ENCODE results near the gene EPB41L1. TPM values are rescaled to one million over a fixed set of nuclear protein-coding genes. Genes with fewer than 3 reads are reported as not detected.

The EPB41L1 gene
- total RNA-seq, 1 experiment from 2014 or later: 38.7 TPM

DNA sequence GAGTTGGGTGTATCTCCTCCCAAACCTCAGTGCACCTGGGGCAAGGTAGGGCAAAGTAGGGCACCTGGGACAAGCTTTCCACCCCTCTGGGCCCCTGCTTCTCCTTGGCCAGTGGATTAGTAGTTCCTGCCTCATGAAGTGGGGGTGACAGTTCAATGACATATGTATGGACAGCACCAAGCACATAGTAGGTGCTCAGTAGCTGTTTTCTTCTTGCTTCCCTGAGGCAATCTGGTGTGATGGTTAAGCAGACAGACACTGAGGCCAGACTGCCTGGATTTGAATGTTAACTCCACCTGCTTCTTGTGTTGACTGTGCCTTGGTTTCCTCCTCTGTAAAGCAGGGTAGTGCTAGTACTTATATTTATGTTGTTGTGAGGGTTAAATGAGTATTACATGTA is 25.8 kb downstream of the EPB41L1 start:
- no peak for ATAC-seq
- CTCF ChIA-PET: interaction anchor here (0.6 to 1.5 kb wide), 5 partner anchors 19 to 187 kb away, joined by 3 to 7 read pairs (median 3); no protein-coding TSS in a partner anchor
- H3K36me3 Mint-ChIP-seq: no peaks in the 10 kb centered on the region
- POLR2A ChIA-PET: no interaction called here
- H3K27me3 Mint-ChIP-seq (ENCODE audit: low read depth): no peaks in the 10 kb centered on the region
- no peak for DNase-seq (ENCODE audit: low spot score)
- H3K9me3 Mint-ChIP-seq: no peaks in the 10 kb centered on the region
- no peak for TF ChIP-seq TP53 (CRISPR knock-in tag; IDR thresholded peaks at IDR 0.05)
- TF ChIP-seq, protein P1, sequence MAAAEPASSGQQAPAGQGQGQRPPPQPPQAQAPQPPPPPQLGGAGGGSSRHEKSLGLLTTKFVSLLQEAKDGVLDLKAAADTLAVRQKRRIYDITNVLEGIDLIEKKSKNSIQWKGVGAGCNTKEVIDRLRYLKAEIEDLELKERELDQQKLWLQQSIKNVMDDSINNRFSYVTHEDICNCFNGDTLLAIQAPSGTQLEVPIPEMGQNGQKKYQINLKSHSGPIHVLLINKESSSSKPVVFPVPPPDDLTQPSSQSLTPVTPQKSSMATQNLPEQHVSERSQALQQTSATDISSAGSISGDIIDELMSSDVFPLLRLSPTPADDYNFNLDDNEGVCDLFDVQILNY (CRISPR knock-in tag; IDR thresholded peaks at IDR 0.05): no peak
- TF ChIP-seq PRRX2 (CRISPR knock-in tag; IDR thresholded peaks at IDR 0.05): no peak
- no peak for TF ChIP-seq KAT7 (CRISPR knock-in tag; IDR thresholded peaks at IDR 0.05; ENCODE audit: borderline replicate concordance)
- TF ChIP-seq FOXK1 (CRISPR knock-in tag; IDR thresholded peaks at IDR 0.05): no peak
- TF ChIP-seq OVOL2 (CRISPR knock-in tag; IDR thresholded peaks at IDR 0.05; ENCODE audit: borderline replicate concordance): no peak
- TF ChIP-seq SP1 (CRISPR knock-in tag; conservative IDR thresholded peaks at IDR 0.05): no peak
- TF ChIP-seq MLX (CRISPR knock-in tag; IDR thresholded peaks at IDR 0.05): no peak
- no peak for TF ChIP-seq ZNF317 (CRISPR knock-in tag; IDR thresholded peaks at IDR 0.05; ENCODE audit: borderline replicate concordance, low read depth)
- TF ChIP-seq CREB1 (CRISPR knock-in tag; IDR thresholded peaks at IDR 0.05): no peak
- TF ChIP-seq SMAD3 (CRISPR knock-in tag; IDR thresholded peaks at IDR 0.05; ENCODE audit: borderline replicate concordance): no peak
- no peak for TF ChIP-seq ELF4 (CRISPR knock-in tag; IDR thresholded peaks at IDR 0.05; ENCODE audit: low read depth)
- TF ChIP-seq ZNF138 (CRISPR knock-in tag; conservative IDR thresholded peaks at IDR 0.05): no peak
- no peak for TF ChIP-seq NR1H2 (CRISPR knock-in tag; IDR thresholded peaks at IDR 0.05)
- no peak for TF ChIP-seq ZNF219 (CRISPR knock-in tag; IDR thresholded peaks at IDR 0.05; ENCODE audit: borderline replicate concordance)
- no peak for TF ChIP-seq SMAD4 (CRISPR knock-in tag; IDR thresholded peaks at IDR 0.05)
- no peak for TF ChIP-seq MAX (CRISPR knock-in tag; IDR thresholded peaks at IDR 0.05)
- H3K4me1 Mint-ChIP-seq: no peaks in the 10 kb centered on the region
- H3K27ac Mint-ChIP-seq: no peak overlapping the region
- no peak overlapping the region for H3K4me3 Mint-ChIP-seq

- Mint-ChIP-seq H3K4me1 (no peaks in the 10 kb centered on the region), H3K27ac (no peak overlapping the region), H3K27me3 (ENCODE audit: low read depth) (no peaks in the 10 kb centered on the region), H3K36me3 (no peaks in the 10 kb centered on the region), H3K9me3 (no peaks in the 10 kb centered on the region), H3K4me3 (no peak overlapping the region)
- TF ChIP-seq GABPB1 (CRISPR knock-in tag; IDR thresholded peaks at IDR 0.05) (peak; percentile 95), PRRX2 (CRISPR knock-in tag; IDR thresholded peaks at IDR 0.05) (no peak)
- ATAC-seq: no peak
- ChIA-PET CTCF (no interaction called here), POLR2A (no interaction called here)
- no peak for DNase-seq (ENCODE audit: low spot score)
Measured at GRCh38 chr20:36181934-36182603, 27.5 kb downstream of the EPB41L1 start.

- ChIA-PET CTCF (no interaction called here), POLR2A (no interaction called here)
- no peaks in the 10 kb centered on the region for H3K9me3 Mint-ChIP-seq
- H3K36me3 Mint-ChIP-seq: no peaks in the 10 kb centered on the region
- H3K4me1 Mint-ChIP-seq: no peaks in the 10 kb centered on the region
- ATAC-seq (no peak), DNase-seq (ENCODE audit: low spot score) (no peak)
- TF ChIP-seq, protein P2, sequence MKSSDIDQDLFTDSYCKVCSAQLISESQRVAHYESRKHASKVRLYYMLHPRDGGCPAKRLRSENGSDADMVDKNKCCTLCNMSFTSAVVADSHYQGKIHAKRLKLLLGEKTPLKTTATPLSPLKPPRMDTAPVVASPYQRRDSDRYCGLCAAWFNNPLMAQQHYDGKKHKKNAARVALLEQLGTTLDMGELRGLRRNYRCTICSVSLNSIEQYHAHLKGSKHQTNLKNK (CRISPR knock-in tag; IDR thresholded peaks at IDR 0.05): no peak
- TF ChIP-seq FOXJ3 (CRISPR knock-in tag; IDR thresholded peaks at IDR 0.05; ENCODE audit: borderline replicate concordance) (no peak), HMGA2 (CRISPR knock-in tag; IDR thresholded peaks at IDR 0.05) (no peak)
- H3K4me3 Mint-ChIP-seq: no peak overlapping the region
- H3K27me3 Mint-ChIP-seq (ENCODE audit: low read depth): no peaks in the 10 kb centered on the region
- H3K27ac Mint-ChIP-seq: no peak overlapping the region
Measured at GRCh38 chr20:36182604-36183154, 28.1 kb downstream of the EPB41L1 start.
